Measurements from ENCODE around the gene BORCS8. TPM values are rescaled to one million over a fixed set of nuclear protein-coding genes. Genes with fewer than 3 reads are reported as not detected.
"Not testable (repeated sequence)": the region's sequence is repeated elsewhere in the genome, so short reads cannot be mapped to it uniquely, and the experiment has no call there.

Gene BORCS8
- total RNA-seq, 2 donors from 2014 or later = 27.9 to 28.4 TPM

DNA sequence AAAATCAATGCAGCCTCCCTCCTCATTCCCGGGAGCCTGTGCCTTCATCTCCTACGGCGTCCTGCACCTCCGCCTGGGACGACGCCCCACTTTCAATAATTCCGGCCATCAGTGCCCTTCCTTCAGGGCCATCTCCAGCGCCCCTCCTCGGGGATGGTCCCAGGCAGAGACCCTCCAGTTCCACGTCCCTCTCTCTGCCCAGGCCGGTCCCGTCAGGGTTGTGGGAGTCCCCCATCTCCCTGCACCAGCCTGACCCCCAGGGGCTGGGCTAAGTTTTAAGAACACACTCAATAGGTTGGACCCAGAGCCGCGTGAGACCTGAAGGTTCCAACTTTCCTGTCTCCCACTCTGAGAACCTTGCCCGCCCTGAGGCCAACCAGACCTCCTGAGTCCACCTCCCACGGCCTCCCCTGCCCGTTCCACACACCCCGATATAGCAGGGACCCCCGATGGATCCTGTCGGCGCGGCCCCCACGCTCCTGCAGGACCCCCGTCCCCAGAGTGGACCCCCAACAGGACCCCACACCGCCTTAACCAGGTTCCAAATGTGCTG is 54.3 kb downstream of the BORCS8 start:
- intact Hi-C loops (cut with DNase I, micrococcal nuclease) = loop anchor here in 1 of 2 donors (5.0 kb wide), 1 partner anchor 70 kb away; no protein-coding TSS in a partner anchor
- no peak for DNase-seq
- peak; percentile 29 for ATAC-seq

DNA sequence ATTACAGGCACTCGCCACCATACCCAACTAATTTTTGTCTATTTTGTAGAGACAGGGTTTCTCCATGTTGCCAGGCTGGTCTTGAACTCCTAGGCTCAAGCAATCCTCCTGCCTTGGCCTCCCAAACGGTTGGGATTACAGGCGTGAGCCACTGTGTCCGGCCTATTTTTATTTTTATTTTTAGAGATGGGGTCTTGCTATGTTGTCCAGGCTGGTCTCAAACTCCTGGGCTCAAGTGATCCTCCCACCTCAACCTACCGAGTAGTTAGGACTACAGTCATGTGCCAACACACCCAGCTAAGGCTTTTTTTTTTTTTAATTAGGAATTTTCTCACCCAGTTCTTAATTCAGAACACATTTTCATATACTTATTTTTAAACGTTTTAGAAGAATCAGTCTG is 56.2 kb downstream of the BORCS8 start:
- not testable (repeated sequence) for DNase-seq, ATAC-seq
- intact Hi-C loops (cut with DNase I, micrococcal nuclease) = loop anchor here in 1 of 2 donors (5.0 kb wide), 1 partner anchor 68 kb away; no protein-coding TSS in a partner anchor

GRCh38 chr19:19134687-19135158 is 57.2 kb downstream of the BORCS8 start:
- ATAC-seq = no peak
- intact Hi-C loops (cut with DNase I, micrococcal nuclease) = loop anchor here in 1 of 2 donors (5.0 kb wide), 1 partner anchor 67 kb away; no protein-coding TSS in a partner anchor
- peak; percentile 33 to 42 for DNase-seq

GRCh38 chr19:19133985-19134384 is 58.0 kb downstream of the BORCS8 start:
- DNase-seq = no peak
- no peak for ATAC-seq
- intact Hi-C loops (cut with DNase I, micrococcal nuclease) = no loop called here

GRCh38 chr19:19132912-19133311 is 59.0 kb downstream of the BORCS8 start:
- no peak for ATAC-seq
- DNase-seq = no peak
- intact Hi-C loops (cut with DNase I, micrococcal nuclease) = no loop called here

GRCh38 chr19:19131989-19132388 is 60.0 kb downstream of the BORCS8 start:
- intact Hi-C loops (cut with DNase I, micrococcal nuclease) = no loop called here
- no peak for ATAC-seq
- DNase-seq = no peak

Other genes with a start within 250 kb of the BORCS8 start
- gene SUGP2, start 158.6 kb downstream of the BORCS8 start, total RNA-seq = 10 to 100 TPM; 51.7 to 61.7 TPM
- 10 to 100 TPM; 17.8 to 20.8 TPM for gene ARMC6, start 158.5 kb downstream of the BORCS8 start, total RNA-seq
- 1 to 10 TPM; 8.2 to 8.5 TPM for gene SLC25A42, start 128.2 kb downstream of the BORCS8 start, total RNA-seq
- gene TMEM161A, start 53.7 kb downstream of the BORCS8 start, total RNA-seq = 10 to 100 TPM; 16.8 to 18.9 TPM
- 1 to 10 TPM; 1.4 to 3.5 TPM for gene MEF2B, start 21.9 kb downstream of the BORCS8 start, total RNA-seq
- 10 to 100 TPM; 60.3 to 73.7 TPM for gene RFXANK, start 106 bp upstream of the BORCS8 start, total RNA-seq
- 10 to 100 TPM in 1 of 2 donors, 1 to 10 TPM in 1; 8.8 to 12.5 TPM for gene NR2C2AP, start 11.3 kb upstream of the BORCS8 start, total RNA-seq
- not detected for gene NCAN, start 19.8 kb upstream of the BORCS8 start, total RNA-seq
- gene TM6SF2, start 81.1 kb upstream of the BORCS8 start, total RNA-seq = 10 to 100 TPM in 1 of 2 donors, 1 to 10 TPM in 1; 6.9 to 14.3 TPM
- 10 to 100 TPM; 33.5 to 46.2 TPM for gene SUGP1, start 128.4 kb upstream of the BORCS8 start, total RNA-seq
- 10 to 100 TPM; 45.3 to 52.4 TPM for gene MAU2, start 128.7 kb upstream of the BORCS8 start, total RNA-seq
- 100 to 1,000 TPM; 104 to 135 TPM for gene GATAD2A, start 213.5 kb upstream of the BORCS8 start, total RNA-seq